ENCODE results near the gene GJB3.

Gene GJB3

GRCh38 chr1:34822202-34822601, 41.2 kb downstream of the GJB3 start:
- DNase-seq (ENCODE audit: low read depth in 2 of 2): no peak

- DNase-seq (ENCODE audit: low read depth in 2 of 2): no peak
These were observed 43.9 kb downstream of the GJB3 start for GRCh38 chr1:34824817-34825454.

GRCh38 chr1:34825455-34826091, 44.6 kb downstream of the GJB3 start:
- no peak for DNase-seq (ENCODE audit: low read depth in 2 of 2)

- no peak for DNase-seq (ENCODE audit: low read depth in 2 of 2)
These were observed 46.4 kb downstream of the GJB3 start for GRCh38 chr1:34827341-34827941.

- no peak for DNase-seq (ENCODE audit: low read depth in 2 of 2)
These were observed 47.6 kb downstream of the GJB3 start for GRCh38 chr1:34828611-34829010.

GRCh38 chr1:34829250-34829649, 48.2 kb downstream of the GJB3 start:
- DNase-seq (ENCODE audit: low read depth in 2 of 2): no peak

- no peak for DNase-seq (ENCODE audit: low read depth in 2 of 2)
These were observed 50.8 kb downstream of the GJB3 start for GRCh38 chr1:34831721-34832246.

- DNase-seq (ENCODE audit: low read depth in 2 of 2): no peak
These were observed 52.7 kb downstream of the GJB3 start for GRCh38 chr1:34833711-34834110.

All from stimulated activated CD4-positive, alpha-beta T cell treated with anti-CD3 and anti-CD28 coated beads, Interleukin-4, amount 100 ng/mL, for 48 hours (primary cell).